H9 (cell line): ENCODE measurements around the gene NOTCH1. TPM values are rescaled to one million over a fixed set of nuclear protein-coding genes. Genes with fewer than 3 reads are reported as not detected.
A peak's percentile ranks its signal among the peaks of the same experiment; 100 is the strongest.

Source experiments
- DNase-seq: peaks from one replicate; pipeline ENCODE4 v3.0.0-alpha.2; 2017
- H2AFZ ChIP-seq: one replicate; pipeline ENCODE4 v1.6.1; 2013; ENCODE audit warnings: mild to moderate bottlenecking, low read length, control low read depth, moderate library complexity
- H2AK5ac ChIP-seq: 2 replicates; pipeline ENCODE4 v1.6.1; 2013; ENCODE audit warnings: low read length, control low read depth, mixed read lengths; ENCODE audit not compliant: insufficient read length
- H2BK120ac ChIP-seq: one replicate; pipeline ENCODE4 v1.6.1; 2013; ENCODE audit warnings: low read depth, mild to moderate bottlenecking, low read length, control low read depth, inconsistent platforms; ENCODE audit not compliant: poor library complexity, severe bottlenecking
- H2BK12ac ChIP-seq: 2 replicates; pipeline ENCODE4 v1.6.1; 2013; ENCODE audit warnings: low read length, control low read depth, mixed read lengths, low read depth; ENCODE audit not compliant: insufficient read length
- H2BK15ac ChIP-seq: 2 replicates; pipeline ENCODE4 v1.6.1; 2013; ENCODE audit warnings: low read depth, low read length, control low read depth
- H2BK20ac ChIP-seq: one replicate; pipeline ENCODE4 v1.6.1; 2013; ENCODE audit warnings: low read depth, mild to moderate bottlenecking, low read length, control low read depth, inconsistent platforms; ENCODE audit not compliant: poor library complexity, severe bottlenecking
- H2BK5ac ChIP-seq: 2 replicates; pipeline ENCODE4 v1.6.1; 2013; ENCODE audit warnings: low read length, control low read depth, mixed read lengths; ENCODE audit not compliant: insufficient read length
- H3K14ac ChIP-seq: 2 replicates; pipeline ENCODE4 v1.6.1; 2013; ENCODE audit warnings: low read length, control low read depth; ENCODE audit not compliant: insufficient read depth
- H3K18ac ChIP-seq: 2 replicates; pipeline ENCODE4 v1.6.1; 2013; ENCODE audit warnings: low read depth, mild to moderate bottlenecking, mixed read lengths, low read length, control low read depth; ENCODE audit not compliant: insufficient read length
- H3K23ac ChIP-seq: 2 replicates; pipeline ENCODE4 v1.6.1; 2013; ENCODE audit warnings: low read length, control low read depth, mixed read lengths, low read depth; ENCODE audit not compliant: insufficient read length
- H3K23me2 ChIP-seq: 2 replicates; pipeline ENCODE4 v1.6.1; 2013; ENCODE audit warnings: low read depth, mild to moderate bottlenecking, mixed read lengths, low read length, control low read depth; ENCODE audit not compliant: insufficient read length, poor library complexity, severe bottlenecking
- H3K27ac ChIP-seq: 2 replicates; pipeline ENCODE4 v1.5.1; 2013; ENCODE audit warnings: low read length, control low read depth, mixed read lengths, low read depth; ENCODE audit not compliant: insufficient read length
- H3K27me3 ChIP-seq: 2 replicates; pipeline ENCODE4 v1.6.1; 2013; ENCODE audit warnings: low read length, control low read depth, inconsistent platforms; ENCODE audit not compliant: insufficient read depth
- H3K4ac ChIP-seq: 2 replicates; pipeline ENCODE4 v1.6.1; 2013; ENCODE audit warnings: low read depth, mild to moderate bottlenecking, control low read depth, inconsistent platforms, low read length, moderate library complexity
- H3K4me1 ChIP-seq: 2 replicates; pipeline ENCODE4 v1.6.1; 2013; ENCODE audit warnings: low read length, control low read depth, inconsistent platforms; ENCODE audit not compliant: insufficient read depth
- H3K4me2 ChIP-seq: 2 replicates; pipeline ENCODE4 v1.6.1; 2013; ENCODE audit warnings: low read length, control low read depth, mixed read lengths; ENCODE audit not compliant: insufficient read length, insufficient read depth
- H3K56ac ChIP-seq: 2 replicates; pipeline ENCODE4 v1.6.1; 2013; ENCODE audit warnings: low read depth, mild to moderate bottlenecking, mixed read lengths, low read length, control low read depth; ENCODE audit not compliant: insufficient read length
- H3K79me1 ChIP-seq: 2 replicates; pipeline ENCODE4 v1.6.1; 2013; ENCODE audit warnings: low read depth, mild to moderate bottlenecking, moderate library complexity, low read length, control low read depth, inconsistent platforms; ENCODE audit not compliant: insufficient read depth, poor library complexity, severe bottlenecking
- H3K79me2 ChIP-seq: 2 replicates; pipeline ENCODE4 v1.6.1; 2013; ENCODE audit warnings: low read length, control low read depth, inconsistent platforms; ENCODE audit not compliant: insufficient read depth
- H3K9ac ChIP-seq: 2 replicates; pipeline ENCODE4 v1.6.1; 2013; ENCODE audit warnings: low read length, control low read depth, mixed read lengths; ENCODE audit not compliant: insufficient read length; ENCODE audit errors: extremely low read depth
- H3K9me3 ChIP-seq: one replicate; pipeline ENCODE4 v1.6.1; 2013; ENCODE audit warnings: low read depth, low read length, inconsistent platforms; ENCODE audit not compliant: control insufficient read depth
- H3T11ph ChIP-seq: one replicate; pipeline ENCODE4 v1.6.1; 2013; ENCODE audit warnings: mild to moderate bottlenecking, low read length, control low read depth, inconsistent platforms
- H4K20me1 ChIP-seq: one replicate; pipeline ENCODE4 v1.6.1; 2013; ENCODE audit not compliant: control insufficient read depth, insufficient read length, insufficient read depth
- H4K5ac ChIP-seq: 2 replicates; pipeline ENCODE4 v1.6.1; 2013; ENCODE audit warnings: low read depth, mild to moderate bottlenecking, mixed read lengths, low read length, control low read depth; ENCODE audit not compliant: insufficient read length
- H4K8ac ChIP-seq: replicated peaks from 2 replicates; pipeline ENCODE4 v1.6.1; 2013; ENCODE audit warnings: low read length, control low read depth, mixed read lengths, low read depth; ENCODE audit not compliant: insufficient read length
- H4K91ac ChIP-seq: 2 replicates; pipeline ENCODE4 v1.6.1; 2013; ENCODE audit warnings: low read depth, mild to moderate bottlenecking, moderate library complexity, mixed read lengths, low read length, control low read depth; ENCODE audit not compliant: insufficient read length
- H3K27ac Mint-ChIP-seq, 3 experiments: 2 replicates in 2 of 3; 3 replicates in 1 of 3; pipeline ENCODE4 v1.8.0; 2020 to 2021; ENCODE audit warnings: mixed read lengths in 3 of 3, mild to moderate bottlenecking in 1 of 3, moderate library complexity in 1 of 3
- H3K27me3 Mint-ChIP-seq: 2 replicates; pipeline ENCODE4 v1.8.0; 2021; ENCODE audit warnings: low read depth, mild to moderate bottlenecking, moderate library complexity, mixed read lengths
- H3K36me3 Mint-ChIP-seq, 3 experiments: 2 replicates in 2 of 3; 3 replicates in 1 of 3; pipeline ENCODE4 v1.8.0; 2020 to 2021; ENCODE audit warnings: low read depth in 3 of 3, mixed read lengths in 3 of 3; ENCODE audit not compliant: insufficient read depth in 1 of 3
- H3K4me1 Mint-ChIP-seq, 2 experiments: 2 replicates each; pipeline ENCODE4 v1.8.0; 2020; ENCODE audit warnings: mixed read lengths in 2 of 2
- H3K4me3 Mint-ChIP-seq, 2 experiments: 2 replicates in 1 of 2; 3 replicates in 1 of 2; pipeline ENCODE4 v1.8.0; 2020 to 2021; ENCODE audit warnings: mild to moderate bottlenecking in 2 of 2, mixed read lengths in 2 of 2, moderate library complexity in 1 of 2
- H3K9me3 Mint-ChIP-seq, 2 experiments: 2 replicates in 1 of 2; 3 replicates in 1 of 2; pipeline ENCODE4 v1.8.0; 2020; ENCODE audit warnings: mild to moderate bottlenecking in 2 of 2, mixed read lengths in 2 of 2, moderate library complexity in 1 of 2
- CTCF ChIP-seq: fragments of 200-600 bp; sonication (generic); conservative IDR thresholded peaks from 3 replicates; pipeline ENCODE4 v1.8.0; 2021; ENCODE audit warnings: antibody characterized with exemption, mild to moderate bottlenecking
- WGBS: extraction: QIAGEN DNeasy Blood & Tissue Kit; methylation state at CpG from one replicate; pipeline ENCODE4 v1.1.7; 2013; ENCODE audit warnings: missing lambda C conversion rate, low lambda C conversion rate, mixed read lengths; ENCODE audit not compliant: insufficient read length; ENCODE audit errors: extremely low coverage; 5-methylcytosine and 5-hydroxymethylcytosine counted together
- total RNA-seq: library from RNA; stranded (reverse); gene quantifications from 2 replicates; pipeline ENCODE4 v1.2.1, GENCODE V29; 2021

NOTCH1 gene
- total RNA-seq, 1 experiment from 2014 or later: 71.6 TPM

GRCh38 chr9:136554870-136555269, 9.0 kb upstream of the NOTCH1 start:
- H3K27ac Mint-ChIP-seq: peak overlapping the region; percentile 41 to 78 (median 73); a peak in 3 of 7 replicates
- no peak overlapping the region for H2BK120ac ChIP-seq
- H3K4ac ChIP-seq: no peak overlapping the region
- peaks cover 29 to 43% of the 10 kb centered on the region in 2 experiments for H3K4me1 Mint-ChIP-seq
- WGBS: no CpG with 5 or more reads among the region's 19 CpGs
- H3K4me3 Mint-ChIP-seq: no peak overlapping the region
- peaks cover 8% of the 10 kb centered on the region for H3K9me3 ChIP-seq
- H2BK5ac ChIP-seq: no peak overlapping the region
- no peaks in the 10 kb centered on the region for H4K20me1 ChIP-seq
- H2AFZ ChIP-seq: no peak overlapping the region
- no peak overlapping the region for H3K23ac ChIP-seq
- H4K5ac ChIP-seq: no peak overlapping the region
- no peak for TF ChIP-seq CTCF
- H4K91ac ChIP-seq: no peak overlapping the region
- no peaks in the 10 kb centered on the region for H3K79me1 ChIP-seq
- no peak overlapping the region; the same call in 1 of the 2 replicates for H3K14ac ChIP-seq
- no peak for DNase-seq
- no peak overlapping the region for H3K27ac ChIP-seq
- H3T11ph ChIP-seq: no peak overlapping the region
- H2BK12ac ChIP-seq: no peak overlapping the region
- no peak overlapping the region for H4K8ac ChIP-seq
- no peaks in the 10 kb centered on the region for H3K23me2 ChIP-seq
- peaks cover 14 to 15% (median 14%) of the 10 kb centered on the region in 3 experiments for H3K36me3 Mint-ChIP-seq
- H3K4me1 ChIP-seq: no peaks in the 10 kb centered on the region; the same call in 1 of the 2 replicates
- H3K4me2 ChIP-seq: no peak overlapping the region
- H3K9ac ChIP-seq: no peak overlapping the region
- H3K9me3 Mint-ChIP-seq: peaks cover 15 to 18% of the 10 kb centered on the region in 2 experiments
- no peak overlapping the region for H3K18ac ChIP-seq
- no peak overlapping the region for H2BK20ac ChIP-seq
- no peak overlapping the region for H3K56ac ChIP-seq
- H3K27me3 ChIP-seq: no peaks in the 10 kb centered on the region
- peaks cover 48% of the 10 kb centered on the region for H3K27me3 Mint-ChIP-seq
- no peak overlapping the region for H2AK5ac ChIP-seq
- no peak overlapping the region for H2BK15ac ChIP-seq
- H3K79me2 ChIP-seq: no peaks in the 10 kb centered on the region
